Measurements from ENCODE around the gene ZNF276. TPM values are rescaled to one million over a fixed set of nuclear protein-coding genes. Genes with fewer than 3 reads are reported as not detected.

ZNF276 gene
- total RNA-seq, 4 donors from 2014 or later = 18.1 to 43.3 (median 34.1) TPM

- intact Hi-C loops (cut with DNase I) = loop anchor here (5.0 to 10.0 kb wide), 3 partner anchors 51 to 151 kb away; no protein-coding TSS in a partner anchor
- Histone ChIP-seq H3K36me3 (peaks cover 0 to 14% (median 0%) of the 10 kb centered on the region in 3 donors), H3K27me3 (peaks cover 0 to 18% (median 0%) of the 10 kb centered on the region in 4 donors), H3K4me3 (no peak overlapping the region), H3K9me3 (no peaks in the 10 kb centered on the region), H3K27ac (no peak overlapping the region), H3K4me1 (peaks cover 0 to 34% (median 1%) of the 10 kb centered on the region in 3 donors)
- TF ChIP-seq, protein P1, sequence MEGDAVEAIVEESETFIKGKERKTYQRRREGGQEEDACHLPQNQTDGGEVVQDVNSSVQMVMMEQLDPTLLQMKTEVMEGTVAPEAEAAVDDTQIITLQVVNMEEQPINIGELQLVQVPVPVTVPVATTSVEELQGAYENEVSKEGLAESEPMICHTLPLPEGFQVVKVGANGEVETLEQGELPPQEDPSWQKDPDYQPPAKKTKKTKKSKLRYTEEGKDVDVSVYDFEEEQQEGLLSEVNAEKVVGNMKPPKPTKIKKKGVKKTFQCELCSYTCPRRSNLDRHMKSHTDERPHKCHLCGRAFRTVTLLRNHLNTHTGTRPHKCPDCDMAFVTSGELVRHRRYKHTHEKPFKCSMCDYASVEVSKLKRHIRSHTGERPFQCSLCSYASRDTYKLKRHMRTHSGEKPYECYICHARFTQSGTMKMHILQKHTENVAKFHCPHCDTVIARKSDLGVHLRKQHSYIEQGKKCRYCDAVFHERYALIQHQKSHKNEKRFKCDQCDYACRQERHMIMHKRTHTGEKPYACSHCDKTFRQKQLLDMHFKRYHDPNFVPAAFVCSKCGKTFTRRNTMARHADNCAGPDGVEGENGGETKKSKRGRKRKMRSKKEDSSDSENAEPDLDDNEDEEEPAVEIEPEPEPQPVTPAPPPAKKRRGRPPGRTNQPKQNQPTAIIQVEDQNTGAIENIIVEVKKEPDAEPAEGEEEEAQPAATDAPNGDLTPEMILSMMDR (IDR thresholded peaks at IDR 0.05) = no peak
- no peak for TF ChIP-seq POLR2A (IDR thresholded peaks at IDR 0.05)
- WGBS, 2 donors = 72 to 85% methylated on average over 5 to 7 of the region's 14 CpGs
- DNase-seq = no peak
Observed at GRCh38 chr16:89706518-89707260, 14.6 kb upstream of the ZNF276 start.

DNA sequence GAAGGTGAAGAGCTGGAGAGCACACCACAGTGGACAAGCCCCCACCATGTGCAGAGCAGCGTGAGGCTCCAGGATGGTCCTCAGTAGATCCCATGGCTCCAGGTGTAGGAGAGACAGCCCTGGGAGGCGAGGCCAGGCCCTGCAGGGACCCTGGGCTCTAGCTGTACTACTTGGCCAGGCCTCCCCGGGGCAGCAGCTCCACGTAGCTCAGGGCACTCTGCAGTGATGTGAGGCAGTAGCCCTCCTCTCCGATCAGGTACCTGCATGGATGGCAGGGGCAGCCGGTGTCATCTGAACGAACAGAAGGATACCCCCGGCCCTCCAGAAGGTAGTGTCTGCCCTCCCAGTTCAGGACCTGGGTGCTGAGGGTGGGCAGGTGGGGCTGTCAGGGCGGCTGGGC is 13.6 kb upstream of the ZNF276 start:
- intact Hi-C loops (cut with DNase I) = loop anchor here (5.0 to 10.0 kb wide), 3 partner anchors 50 to 150 kb away; no protein-coding TSS in a partner anchor
- peaks cover 7 to 35% (median 12%) of the 10 kb centered on the region in 3 donors for H3K4me1 ChIP-seq
- no peaks in the 10 kb centered on the region for H3K9me3 ChIP-seq
- H3K36me3 ChIP-seq = peaks cover 0 to 14% (median 0%) of the 10 kb centered on the region in 3 donors
- no peak overlapping the region for H3K4me3 ChIP-seq
- peaks cover 0 to 19% (median 0%) of the 10 kb centered on the region in 4 donors for H3K27me3 ChIP-seq
- DNase-seq = no peak
- TF ChIP-seq POLR2A (IDR thresholded peaks at IDR 0.05) = no peak
- TF ChIP-seq, protein P1 (IDR thresholded peaks at IDR 0.05) = no peak
- WGBS, 2 donors = 80 to 81% methylated on average over 1 to 4 of the region's 9 CpGs
- no peak overlapping the region for H3K27ac ChIP-seq

DNA sequence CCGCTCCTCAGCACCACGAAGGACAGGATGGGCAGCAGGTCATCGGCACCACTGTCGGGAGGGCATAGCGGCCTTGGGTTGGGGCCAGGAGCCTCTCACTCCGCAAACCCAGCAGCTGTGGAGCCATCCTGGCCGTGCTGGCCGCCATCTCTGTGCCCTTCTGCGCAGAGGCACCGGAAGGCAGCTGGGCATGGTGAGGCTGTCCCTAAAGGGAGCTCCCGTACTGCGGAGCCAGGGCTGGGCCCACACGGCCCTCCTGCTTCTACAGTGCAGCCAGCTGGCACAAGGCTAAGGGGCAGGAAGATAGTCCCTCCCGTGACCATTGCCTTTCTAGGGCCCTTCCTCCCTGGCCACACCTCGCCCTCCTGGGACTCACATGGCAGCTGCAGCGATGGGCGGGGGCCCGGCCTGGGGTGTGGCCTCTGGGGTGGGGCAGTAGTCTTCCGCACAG is 12.8 kb upstream of the ZNF276 start:
- H3K36me3 ChIP-seq = peaks cover 0 to 14% (median 0%) of the 10 kb centered on the region in 3 donors
- WGBS, 2 donors = 60% methylated on average over 1 of the region's 19 CpGs; no CpG with 5 or more reads in 1 of the 2 donors
- H3K9me3 ChIP-seq = no peaks in the 10 kb centered on the region
- peaks cover 0 to 17% (median 0%) of the 10 kb centered on the region in 4 donors for H3K27me3 ChIP-seq
- H3K4me1 ChIP-seq = peaks cover 7 to 39% (median 14%) of the 10 kb centered on the region in 3 donors
- no peak overlapping the region for H3K4me3 ChIP-seq
- TF ChIP-seq, protein P1 (IDR thresholded peaks at IDR 0.05) = no peak
- no peak for TF ChIP-seq POLR2A (IDR thresholded peaks at IDR 0.05)
- intact Hi-C loops (cut with DNase I) = loop anchor here (5.0 to 10.0 kb wide), 3 partner anchors 49 to 149 kb away; no protein-coding TSS in a partner anchor
- no peak for DNase-seq
- no peak overlapping the region for H3K27ac ChIP-seq

- no peak for DNase-seq
- Histone ChIP-seq H3K4me1 (peaks cover 7 to 39% (median 14%) of the 10 kb centered on the region in 3 donors), H3K27me3 (peaks cover 0 to 16% (median 0%) of the 10 kb centered on the region in 4 donors), H3K27ac (no peak overlapping the region), H3K4me3 (no peak overlapping the region), H3K36me3 (peaks cover 0 to 17% (median 0%) of the 10 kb centered on the region in 3 donors), H3K9me3 (no peaks in the 10 kb centered on the region)
- intact Hi-C loops (cut with DNase I) = loop anchor here (5.0 to 10.0 kb wide), 3 partner anchors 48 to 148 kb away; no protein-coding TSS in a partner anchor
- TF ChIP-seq POLR2A (IDR thresholded peaks at IDR 0.05) = no peak
- TF ChIP-seq, protein P1 (IDR thresholded peaks at IDR 0.05) = no peak
- no CpG with 5 or more reads among the region's 10 CpGs for WGBS, 2 donors
Observed at GRCh38 chr16:89709166-89709565, 12.2 kb upstream of the ZNF276 start.
